IMR-90 (cell line): ENCODE results near the gene FNDC3A. TPM values are rescaled to one million over a fixed set of nuclear protein-coding genes. Genes with fewer than 3 reads are reported as not detected.

Experiments used
- ATAC-seq: fragments of 200-7000 bp; cut with Tn5 transposase; 2 replicates; pipeline ENCODE4 v1.9.1; 2020; ENCODE audit warnings: low read depth, mild to moderate bottlenecking, moderate library complexity
- BruUV-seq: library from RNA; stranded (reverse); fragments of 400-500 nt; replicated peaks from 2 replicates; lab custom pipeline; 2021; lab: Mats Ljungman, UMichigan
- CTCF ChIA-PET: fragments of 300-600 bp; formaldehyde crosslinking; extraction: SDS; loops from one replicate; lab custom pipeline; 2021; ENCODE audit warnings: antibody characterized with exemption; lab: Yijun Ruan, JAX
- POLR2A ChIA-PET: fragments of 300-600 bp; sonication (Branson Sonifier 250); formaldehyde crosslinking; loops from one replicate; lab custom pipeline; 2022; ENCODE audit warnings: antibody characterized with exemption; ENCODE audit not compliant: unreplicated experiment; lab: Charles Lee
- DNase-seq: peaks from one replicate; pipeline ENCODE4 v3.0.0; 2013
- H2AFZ ChIP-seq: replicated peaks from 2 replicates; pipeline ENCODE3; 2013; ENCODE audit warnings: low read length, mild to moderate bottlenecking; ENCODE audit not compliant: poor library complexity
- H2AK5ac ChIP-seq: 2 replicates; pipeline ENCODE4 v1.6.1; 2013; ENCODE audit warnings: low read depth, low read length, inconsistent platforms
- H2AK9ac ChIP-seq: replicated peaks from 2 replicates; pipeline ENCODE3; 2013; ENCODE audit warnings: mild to moderate bottlenecking, low read depth, low read length, moderate library complexity; ENCODE audit not compliant: poor library complexity
- H2BK120ac ChIP-seq: 2 replicates; pipeline ENCODE4 v1.6.1; 2013; ENCODE audit warnings: low read depth, low read length, inconsistent platforms
- H2BK15ac ChIP-seq: 3 replicates; pipeline ENCODE4 v1.6.1; 2013; ENCODE audit warnings: low read depth, low read length, inconsistent platforms
- H2BK20ac ChIP-seq: 2 replicates; pipeline ENCODE4 v1.6.1; 2013; ENCODE audit warnings: low read depth, mild to moderate bottlenecking, inconsistent platforms, low read length, moderate library complexity
- H2BK5ac ChIP-seq: 2 replicates; pipeline ENCODE4 v1.6.1; 2013; ENCODE audit warnings: mild to moderate bottlenecking, low read depth, low read length, inconsistent platforms; ENCODE audit not compliant: poor library complexity, severe bottlenecking
- H3K14ac ChIP-seq: replicated peaks from 2 replicates; pipeline ENCODE4 v1.6.1; 2013; ENCODE audit warnings: low read depth, low read length, inconsistent platforms
- H3K18ac ChIP-seq: 2 replicates; pipeline ENCODE4 v1.6.1; 2013; ENCODE audit warnings: low read depth, low read length, control low read depth
- H3K23ac ChIP-seq: 2 replicates; pipeline ENCODE4 v1.6.1; 2013; ENCODE audit warnings: low read depth, low read length, inconsistent platforms
- H3K27ac ChIP-seq: 2 replicates; pipeline ENCODE4 v1.5.1; 2013; ENCODE audit warnings: mild to moderate bottlenecking, control low read depth, low read length; ENCODE audit not compliant: insufficient read depth
- H3K27me3 ChIP-seq: 2 replicates; pipeline ENCODE4 v1.6.1; 2013; ENCODE audit warnings: low read length; ENCODE audit not compliant: control insufficient read depth, insufficient read depth
- H3K36me3 ChIP-seq: 2 replicates; pipeline ENCODE4 v1.6.1; 2013; ENCODE audit warnings: low read length, mixed read lengths; ENCODE audit not compliant: control insufficient read depth, insufficient read depth
- H3K4ac ChIP-seq: 2 replicates; pipeline ENCODE4 v1.6.1; 2013; ENCODE audit warnings: low read depth, low read length, inconsistent platforms
- H3K4me1 ChIP-seq: 2 replicates; pipeline ENCODE4 v1.6.1; 2013; ENCODE audit warnings: low read length, mixed read lengths; ENCODE audit not compliant: control insufficient read depth, insufficient read depth
- H3K4me2 ChIP-seq: 2 replicates; pipeline ENCODE4 v1.6.1; 2013; ENCODE audit warnings: low read depth, mild to moderate bottlenecking, control low read depth, low read length, moderate library complexity
- H3K4me3 ChIP-seq: 2 replicates; pipeline ENCODE4 v1.5.1; 2013; ENCODE audit warnings: low read depth, mild to moderate bottlenecking, control low read depth, low read length, moderate library complexity; ENCODE audit not compliant: insufficient read depth
- H3K56ac ChIP-seq: 2 replicates; pipeline ENCODE4 v1.6.1; 2013; ENCODE audit warnings: low read length, inconsistent platforms; ENCODE audit not compliant: insufficient read depth; ENCODE audit errors: extremely low read depth
- H3K79me1 ChIP-seq, 2 experiments: 2 replicates each; pipeline ENCODE4 v1.6.1; 2013; ENCODE audit warnings: low read length in 2 of 2, inconsistent platforms in 1 of 2, low read depth in 1 of 2
- H3K9ac ChIP-seq: 2 replicates; pipeline ENCODE4 v1.6.1; 2013; ENCODE audit warnings: low read depth, low read length, control low read depth
- H3K9me1 ChIP-seq: 2 replicates; pipeline ENCODE4 v1.6.1; 2013; ENCODE audit warnings: low read length, inconsistent platforms; ENCODE audit not compliant: insufficient read depth
- H3K9me3 ChIP-seq: 2 replicates; pipeline ENCODE4 v1.6.1; 2013; ENCODE audit warnings: low read length; ENCODE audit not compliant: control insufficient read depth, insufficient read depth
- H4K20me1 ChIP-seq: 2 replicates; pipeline ENCODE4 v1.6.1; 2013; ENCODE audit warnings: low read length, inconsistent platforms; ENCODE audit not compliant: insufficient read depth
- H4K5ac ChIP-seq: 2 replicates; pipeline ENCODE4 v1.6.1; 2013; ENCODE audit warnings: mild to moderate bottlenecking, low read depth, low read length, control low read depth
- H4K8ac ChIP-seq, 2 experiments: 2 replicates each; pipeline ENCODE4 v1.6.1; 2013; ENCODE audit warnings: low read depth in 2 of 2, low read length in 2 of 2, control low read depth in 1 of 2, inconsistent platforms in 1 of 2
- H4K91ac ChIP-seq: 2 replicates; pipeline ENCODE4 v1.6.1; 2013; ENCODE audit warnings: low read depth, low read length, inconsistent platforms; ENCODE audit not compliant: insufficient read depth
- CEBPB ChIP-seq: IDR thresholded peaks from 2 replicates; pipeline ENCODE4 v1.6.1; 2012; ENCODE audit warnings: low read depth, low read length, improper control_type of control experiment
- POLR2A ChIP-seq: IDR thresholded peaks from 2 replicates; pipeline ENCODE4 v1.6.1; 2012; ENCODE audit warnings: mild to moderate bottlenecking, low read depth, low read length
- WGBS, 2 experiments: methylation state at CpG; one replicate each; pipeline versions ENCODE4 v1.1.5 to v1.1.7; 2013; ENCODE audit warnings: missing lambda C conversion rate in 2 of 2; ENCODE audit not compliant: insufficient read length in 1 of 2; ENCODE audit errors: extremely low coverage in 2 of 2; 5-methylcytosine and 5-hydroxymethylcytosine counted together
- dilution Hi-C: fragments of 300-500 bp; cut with HindIII; formaldehyde crosslinking; loops from one replicate; pipeline ENCODE4 v1.14.3; 2018; ENCODE audit warnings: low sequenced_read_pairs; ENCODE audit not compliant: unreplicated experiment
- in situ Hi-C: fragments of 300-500 bp; cut with MboI; formaldehyde crosslinking; loops from 3 replicates; pipeline ENCODE4 v1.14.3; 2019; ENCODE audit warnings: low sequenced_read_pairs, inconsistent platforms, mixed read lengths
- intact Hi-C: fragments of 100-400 bp; cut with micrococcal nuclease; formaldehyde crosslinking; loops from 2 replicates; pipeline ENCODE4 v1.10.0; 2022
- polyA plus RNA-seq, 3 experiments: library from polyadenylated mRNA; depleted of rRNA; stranded (reverse); fragments of >200 nt; gene quantifications; 2 replicates each; pipeline ENCODE4 v1.2.3, GENCODE V29; 2012; ENCODE audit warnings: low replicate concordance in 1 of 3
- total RNA-seq: library from RNA; depleted of rRNA; stranded (reverse); fragments of >200 nt; gene quantifications from 2 replicates; pipeline ENCODE4 v1.2.3, GENCODE V29; 2012

The FNDC3A gene
- total and polyA plus RNA-seq, 2 of the 4 experiments (the other 2 are of a cell fraction) = 29.2 to 60.4 TPM

- Histone ChIP-seq H4K8ac (no peak overlapping the region), H2BK120ac (no peak overlapping the region), H2AFZ (no peak overlapping the region), H3K9ac (no peak overlapping the region), H3K9me1 (no peaks in the 10 kb centered on the region), H4K20me1 (no peaks in the 10 kb centered on the region), H4K5ac (no peak overlapping the region), H3K79me1 (peaks cover 5 to 14% of the 10 kb centered on the region in 2 experiments; a peak in 3 of 4 replicates), H3K4me1 (no peaks in the 10 kb centered on the region), H3K27ac (no peak overlapping the region), H3K14ac (no peak overlapping the region), H3K27me3 (no peaks in the 10 kb centered on the region), H3K4ac (no peak overlapping the region), H2BK15ac (no peak overlapping the region), H2BK20ac (no peak overlapping the region), H3K18ac (no peak overlapping the region), H3K36me3 (peaks cover 28% of the 10 kb centered on the region), H2AK5ac (no peak overlapping the region), H3K56ac (no peak overlapping the region), H3K23ac (no peak overlapping the region), H3K9me3 (no peaks in the 10 kb centered on the region), H3K4me2 (no peak overlapping the region), H2BK5ac (no peak overlapping the region), H2AK9ac (no peak overlapping the region), H4K91ac (no peak overlapping the region), H3K4me3 (no peak overlapping the region)
- in situ Hi-C loops (no loop called here), intact Hi-C loops (no loop called here), dilution Hi-C loops (no loop called here)
- ATAC-seq (no peak), DNase-seq (no peak)
- 100% methylated on average over 1 of the region's 4 CpGs; no CpG with 5 or more reads in 1 of the 2 experiments for WGBS, 2 experiments
- CTCF ChIA-PET = no interaction called here
- POLR2A ChIA-PET = no interaction called here
- TF ChIP-seq CEBPB = no peak
- TF ChIP-seq POLR2A = no peak
- no TSS peak for BruUV-seq
Observed at GRCh38 chr13:49184621-49185020, 208.9 kb downstream of the FNDC3A start.
